Liver (tissue), 9 donors: ENCODE results near the gene TYW1. TPM values are rescaled to one million over a fixed set of nuclear protein-coding genes. Genes with fewer than 3 reads are reported as not detected.
"Not testable (repeated sequence)": the region's sequence is repeated elsewhere in the genome, so short reads cannot be mapped to it uniquely, and the experiment has no call there.

Source experiments
- DNase-seq: peaks from one replicate; pipeline ENCODE4 v3.0.0-alpha.2; 2017; ENCODE audit warnings: low spot score
- H3K27ac ChIP-seq, 2 donors: one replicate each; pipeline ENCODE4 v1.7.0; 2013; ENCODE audit warnings: inconsistent platforms in 2 of 2, low read length in 2 of 2, control low read depth in 1 of 2, low read depth in 1 of 2, mild to moderate bottlenecking in 1 of 2
- H3K27me3 ChIP-seq, 4 donors: one replicate each; pipeline versions ENCODE4 v1.6.1 to v1.7.0; 2013; ENCODE audit warnings: low read length in 3 of 4, inconsistent platforms in 1 of 4, mild to moderate bottlenecking in 1 of 4, moderate library complexity in 1 of 4; ENCODE audit not compliant: control insufficient read depth in 4 of 4, insufficient read depth in 4 of 4
- H3K36me3 ChIP-seq, 4 donors: one replicate each; pipeline versions ENCODE4 v1.6.1 to v1.7.0; 2013; ENCODE audit warnings: low read length in 3 of 4, mild to moderate bottlenecking in 3 of 4, low read depth in 1 of 4, moderate library complexity in 1 of 4; ENCODE audit not compliant: control insufficient read depth in 4 of 4, insufficient read depth in 3 of 4
- H3K4me1 ChIP-seq, 4 donors: one replicate each; pipeline versions ENCODE4 v1.6.1 to v1.7.0; 2013; ENCODE audit warnings: low read length in 3 of 4, mild to moderate bottlenecking in 3 of 4, moderate library complexity in 1 of 4; ENCODE audit not compliant: control insufficient read depth in 4 of 4, insufficient read depth in 4 of 4
- H3K4me3 ChIP-seq, 3 donors: one replicate each; pipeline versions ENCODE4 v1.6.1 to v1.7.0; 2013; ENCODE audit warnings: low read length in 3 of 3, control low read depth in 1 of 3, low read depth in 1 of 3, mild to moderate bottlenecking in 1 of 3
- H3K9ac ChIP-seq, 2 donors: one replicate each; pipeline ENCODE4 v1.7.0; 2013; ENCODE audit warnings: low read length in 2 of 2, mild to moderate bottlenecking in 2 of 2, moderate library complexity in 2 of 2, control low read depth in 1 of 2, low read depth in 1 of 2
- H3K9me3 ChIP-seq, 4 donors: one replicate each; pipeline versions ENCODE4 v1.6.1 to v1.7.0; 2013; ENCODE audit warnings: low read length in 3 of 4; ENCODE audit not compliant: control insufficient read depth in 4 of 4
- CTCF ChIP-seq: fragments of 150-350 bp; IDR thresholded peaks from 2 replicates; pipeline ENCODE4 v1.5.1; 2017; ENCODE audit warnings: improper control_type of control experiment, low read depth, low read length; ENCODE audit not compliant: missing input control
- EGR1 ChIP-seq, 2 donors: IDR thresholded peaks; 2 replicates each; pipeline ENCODE4 v1.6.1; 2016 to 2018; ENCODE audit warnings: antibody characterized with exemption in 2 of 2, low read depth in 2 of 2
- FOXA1 ChIP-seq: IDR thresholded peaks from 2 replicates; pipeline ENCODE4 v1.6.1; 2016; ENCODE audit warnings: antibody characterized with exemption
- FOXA2 ChIP-seq: IDR thresholded peaks from 2 replicates; pipeline ENCODE4 v1.6.1; 2016; ENCODE audit warnings: antibody characterized with exemption
- GABPA ChIP-seq, 2 donors: IDR thresholded peaks in 1 of 2; conservative IDR thresholded peaks in 1 of 2; 2 replicates each; pipeline ENCODE4 v1.6.1; 2016; ENCODE audit warnings: antibody characterized with exemption in 2 of 2, mild to moderate bottlenecking in 1 of 2, moderate library complexity in 1 of 2
- HNF4A ChIP-seq, 2 donors: conservative IDR thresholded peaks; 2 replicates each; pipeline ENCODE4 v1.6.1; 2016; ENCODE audit warnings: antibody characterized with exemption in 2 of 2, mild to moderate bottlenecking in 2 of 2
- HNF4G ChIP-seq: IDR thresholded peaks from 2 replicates; pipeline ENCODE4 v1.6.1; 2016; ENCODE audit warnings: antibody characterized with exemption
- JUND ChIP-seq, 2 donors: IDR thresholded peaks; 2 replicates each; pipeline ENCODE4 v1.6.1; 2016; ENCODE audit warnings: antibody characterized with exemption in 2 of 2
- MAX ChIP-seq: IDR thresholded peaks from 2 replicates; pipeline ENCODE4 v1.6.1; 2016; ENCODE audit warnings: antibody characterized with exemption
- NR2F2 ChIP-seq: IDR thresholded peaks from 2 replicates; pipeline ENCODE4 v1.6.1; 2016; ENCODE audit warnings: antibody characterized with exemption
- RAD21 ChIP-seq, 2 donors: IDR thresholded peaks; 2 replicates each; pipeline ENCODE4 v1.6.1; 2016; ENCODE audit warnings: antibody characterized with exemption in 2 of 2, mild to moderate bottlenecking in 2 of 2
- RXRA ChIP-seq, 2 donors: IDR thresholded peaks; 2 replicates each; pipeline ENCODE4 v1.6.1; 2017 to 2018; ENCODE audit warnings: antibody characterized with exemption in 2 of 2, mild to moderate bottlenecking in 1 of 2
- SP1 ChIP-seq: IDR thresholded peaks from 2 replicates; pipeline ENCODE4 v1.6.1; 2018; ENCODE audit warnings: antibody characterized with exemption, mild to moderate bottlenecking
- TAF1 ChIP-seq: conservative IDR thresholded peaks from 2 replicates; pipeline ENCODE4 v1.6.1; 2016; ENCODE audit warnings: antibody characterized with exemption, mild to moderate bottlenecking
- YY1 ChIP-seq: IDR thresholded peaks from 2 replicates; pipeline ENCODE4 v1.6.1; 2016; ENCODE audit warnings: antibody characterized with exemption, mild to moderate bottlenecking
- WGBS: extraction: QIAGEN DNeasy Blood & Tissue Kit; methylation state at CpG from one replicate; pipeline ENCODE4 v1.1.7; 2013; 5-methylcytosine and 5-hydroxymethylcytosine counted together
- polyA plus RNA-seq, 2 donors: library from polyadenylated mRNA; stranded (reverse) in 1 of 2; unstranded in 1 of 2; fragments of 200-250 nt in 1 of 2; fragments of >200 nt in 1 of 2; fragmentation: Nextera tagmentation in 1 of 2; extraction: Ambion mirVana in 1 of 2; gene quantifications; one replicate each; pipeline versions ENCODE4 v1.2.1 to v1.2.3, GENCODE V29; 2013 to 2015
- total RNA-seq, 2 donors: library from RNA; depleted of rRNA; stranded (reverse); fragments of >200 nt; gene quantifications; one replicate each; pipeline ENCODE4 v1.2.3, GENCODE V29; 2014
- TF ChIP-seq, protein P1 (sequence below): IDR thresholded peaks from 2 replicates; pipeline ENCODE4 v1.6.1; 2016; ENCODE audit warnings: antibody characterized with exemption, mild to moderate bottlenecking
- TF ChIP-seq, protein P2 (sequence below): IDR thresholded peaks from 2 replicates; pipeline ENCODE4 v1.6.1; 2016; ENCODE audit warnings: antibody characterized with exemption
- TF ChIP-seq, protein P3 (sequence below): IDR thresholded peaks from 2 replicates; pipeline ENCODE4 v1.6.1; 2016; ENCODE audit warnings: antibody characterized with exemption
- donor health status: healthy.
- donor health status: healthy.
- donor health status: healthy.
- donor health status: healthy.
- donor health status: healthy.

TYW1 gene
- total and polyA plus RNA-seq, 4 donors: 6.7 to 16.6 (median 9.9) TPM

- not testable (repeated sequence) for H3K4me3 ChIP-seq, H3K4me1 ChIP-seq, H3K9me3 ChIP-seq, H3K9ac ChIP-seq, H3K27ac ChIP-seq, DNase-seq, H3K27me3 ChIP-seq
- peaks cover 2 to 23% (median 10%) of the 10 kb centered on the region in 4 donors for H3K36me3 ChIP-seq
- 89% methylated on average over 9 of the region's 9 CpGs for WGBS
Measured at GRCh38 chr7:67014076-67014622, 17.5 kb downstream of the TYW1 start.

GRCh38 chr7:67017971-67018370 lies 21.3 kb downstream of the TYW1 start:
- H3K36me3 ChIP-seq: peaks cover 13 to 34% (median 18%) of the 10 kb centered on the region in 4 donors
- not testable (repeated sequence) for H3K27me3 ChIP-seq, DNase-seq, H3K27ac ChIP-seq, H3K9ac ChIP-seq, H3K4me3 ChIP-seq, H3K9me3 ChIP-seq, H3K4me1 ChIP-seq
- WGBS: 93% methylated on average over 8 of the region's 8 CpGs

DNA sequence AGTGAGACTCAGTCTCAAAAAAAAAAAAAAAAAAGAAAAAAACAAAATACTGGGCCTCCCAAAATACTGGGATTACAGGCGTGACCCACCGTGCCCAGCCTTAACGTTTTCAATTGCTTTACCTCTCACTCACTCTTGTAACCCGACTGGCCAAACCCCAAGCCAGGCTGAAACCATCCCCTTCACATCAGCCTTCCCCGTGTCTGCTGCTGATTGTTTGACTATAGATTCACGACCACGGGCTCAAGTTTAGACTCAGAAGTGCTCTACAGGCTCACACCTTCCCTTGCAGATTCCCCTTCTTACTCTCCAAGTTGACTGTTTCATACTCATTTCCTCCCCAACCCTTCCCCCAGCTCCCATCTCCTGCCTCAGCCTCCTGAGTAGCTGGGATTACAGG lies 22.3 kb downstream of the TYW1 start:
- no peak overlapping the region for H3K27ac ChIP-seq
- no peak overlapping the region for H3K4me3 ChIP-seq
- no peaks in the 10 kb centered on the region for H3K27me3 ChIP-seq
- DNase-seq: no peak
- peaks cover 13 to 31% (median 19%) of the 10 kb centered on the region in 4 donors for H3K36me3 ChIP-seq
- no peak for TF ChIP-seq MAX
- TF ChIP-seq HNF4A (conservative IDR thresholded peaks at IDR 0.05): no peak
- no peak for TF ChIP-seq RXRA (IDR thresholded peaks at IDR 0.05)
- no peak for TF ChIP-seq NR2F2
- TF ChIP-seq, protein P1, sequence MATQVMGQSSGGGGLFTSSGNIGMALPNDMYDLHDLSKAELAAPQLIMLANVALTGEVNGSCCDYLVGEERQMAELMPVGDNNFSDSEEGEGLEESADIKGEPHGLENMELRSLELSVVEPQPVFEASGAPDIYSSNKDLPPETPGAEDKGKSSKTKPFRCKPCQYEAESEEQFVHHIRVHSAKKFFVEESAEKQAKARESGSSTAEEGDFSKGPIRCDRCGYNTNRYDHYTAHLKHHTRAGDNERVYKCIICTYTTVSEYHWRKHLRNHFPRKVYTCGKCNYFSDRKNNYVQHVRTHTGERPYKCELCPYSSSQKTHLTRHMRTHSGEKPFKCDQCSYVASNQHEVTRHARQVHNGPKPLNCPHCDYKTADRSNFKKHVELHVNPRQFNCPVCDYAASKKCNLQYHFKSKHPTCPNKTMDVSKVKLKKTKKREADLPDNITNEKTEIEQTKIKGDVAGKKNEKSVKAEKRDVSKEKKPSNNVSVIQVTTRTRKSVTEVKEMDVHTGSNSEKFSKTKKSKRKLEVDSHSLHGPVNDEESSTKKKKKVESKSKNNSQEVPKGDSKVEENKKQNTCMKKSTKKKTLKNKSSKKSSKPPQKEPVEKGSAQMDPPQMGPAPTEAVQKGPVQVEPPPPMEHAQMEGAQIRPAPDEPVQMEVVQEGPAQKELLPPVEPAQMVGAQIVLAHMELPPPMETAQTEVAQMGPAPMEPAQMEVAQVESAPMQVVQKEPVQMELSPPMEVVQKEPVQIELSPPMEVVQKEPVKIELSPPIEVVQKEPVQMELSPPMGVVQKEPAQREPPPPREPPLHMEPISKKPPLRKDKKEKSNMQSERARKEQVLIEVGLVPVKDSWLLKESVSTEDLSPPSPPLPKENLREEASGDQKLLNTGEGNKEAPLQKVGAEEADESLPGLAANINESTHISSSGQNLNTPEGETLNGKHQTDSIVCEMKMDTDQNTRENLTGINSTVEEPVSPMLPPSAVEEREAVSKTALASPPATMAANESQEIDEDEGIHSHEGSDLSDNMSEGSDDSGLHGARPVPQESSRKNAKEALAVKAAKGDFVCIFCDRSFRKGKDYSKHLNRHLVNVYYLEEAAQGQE: no peak
- TF ChIP-seq TAF1: no peak
- TF ChIP-seq JUND (IDR thresholded peaks at IDR 0.05): no peak
- TF ChIP-seq, protein P2, sequence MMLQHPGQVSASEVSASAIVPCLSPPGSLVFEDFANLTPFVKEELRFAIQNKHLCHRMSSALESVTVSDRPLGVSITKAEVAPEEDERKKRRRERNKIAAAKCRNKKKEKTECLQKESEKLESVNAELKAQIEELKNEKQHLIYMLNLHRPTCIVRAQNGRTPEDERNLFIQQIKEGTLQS: no peak
- TF ChIP-seq, protein P3, sequence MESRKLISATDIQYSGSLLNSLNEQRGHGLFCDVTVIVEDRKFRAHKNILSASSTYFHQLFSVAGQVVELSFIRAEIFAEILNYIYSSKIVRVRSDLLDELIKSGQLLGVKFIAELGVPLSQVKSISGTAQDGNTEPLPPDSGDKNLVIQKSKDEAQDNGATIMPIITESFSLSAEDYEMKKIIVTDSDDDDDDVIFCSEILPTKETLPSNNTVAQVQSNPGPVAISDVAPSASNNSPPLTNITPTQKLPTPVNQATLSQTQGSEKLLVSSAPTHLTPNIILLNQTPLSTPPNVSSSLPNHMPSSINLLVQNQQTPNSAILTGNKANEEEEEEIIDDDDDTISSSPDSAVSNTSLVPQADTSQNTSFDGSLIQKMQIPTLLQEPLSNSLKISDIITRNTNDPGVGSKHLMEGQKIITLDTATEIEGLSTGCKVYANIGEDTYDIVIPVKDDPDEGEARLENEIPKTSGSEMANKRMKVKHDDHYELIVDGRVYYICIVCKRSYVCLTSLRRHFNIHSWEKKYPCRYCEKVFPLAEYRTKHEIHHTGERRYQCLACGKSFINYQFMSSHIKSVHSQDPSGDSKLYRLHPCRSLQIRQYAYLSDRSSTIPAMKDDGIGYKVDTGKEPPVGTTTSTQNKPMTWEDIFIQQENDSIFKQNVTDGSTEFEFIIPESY: no peak
- TF ChIP-seq SP1: no peak
- TF ChIP-seq FOXA2: no peak
- no peak for TF ChIP-seq FOXA1
- no peak for TF ChIP-seq RAD21 (IDR thresholded peaks at IDR 0.05)
- TF ChIP-seq EGR1 (IDR thresholded peaks at IDR 0.05; ENCODE audit: low read depth in 2 of 2): no peak
- TF ChIP-seq YY1: no peak
- TF ChIP-seq HNF4G: no peak
- no peak for TF ChIP-seq CTCF
- no peak for TF ChIP-seq GABPA (IDR thresholded peaks at IDR 0.05 in 1 of 2, conservative IDR thresholded peaks at IDR 0.05 in 1 of 2)
- WGBS: 82% methylated on average over 7 of the region's 7 CpGs
- H3K4me1 ChIP-seq: no peaks in the 10 kb centered on the region
- H3K9ac ChIP-seq: no peak overlapping the region
- no peaks in the 10 kb centered on the region for H3K9me3 ChIP-seq
